ENCODE data around the gene FGD4.

FGD4 gene

GRCh38 chr12:32533971-32534590 is 134.7 kb downstream of the FGD4 start:
- peak overlapping the region; percentile 35 for H3K4me3 ChIP-seq (ENCODE audit: control insufficient read depth, low read depth, low read length)
- peak; percentile 79 for DNase-seq (ENCODE audit: low read depth)
- TF ChIP-seq, protein P1, sequence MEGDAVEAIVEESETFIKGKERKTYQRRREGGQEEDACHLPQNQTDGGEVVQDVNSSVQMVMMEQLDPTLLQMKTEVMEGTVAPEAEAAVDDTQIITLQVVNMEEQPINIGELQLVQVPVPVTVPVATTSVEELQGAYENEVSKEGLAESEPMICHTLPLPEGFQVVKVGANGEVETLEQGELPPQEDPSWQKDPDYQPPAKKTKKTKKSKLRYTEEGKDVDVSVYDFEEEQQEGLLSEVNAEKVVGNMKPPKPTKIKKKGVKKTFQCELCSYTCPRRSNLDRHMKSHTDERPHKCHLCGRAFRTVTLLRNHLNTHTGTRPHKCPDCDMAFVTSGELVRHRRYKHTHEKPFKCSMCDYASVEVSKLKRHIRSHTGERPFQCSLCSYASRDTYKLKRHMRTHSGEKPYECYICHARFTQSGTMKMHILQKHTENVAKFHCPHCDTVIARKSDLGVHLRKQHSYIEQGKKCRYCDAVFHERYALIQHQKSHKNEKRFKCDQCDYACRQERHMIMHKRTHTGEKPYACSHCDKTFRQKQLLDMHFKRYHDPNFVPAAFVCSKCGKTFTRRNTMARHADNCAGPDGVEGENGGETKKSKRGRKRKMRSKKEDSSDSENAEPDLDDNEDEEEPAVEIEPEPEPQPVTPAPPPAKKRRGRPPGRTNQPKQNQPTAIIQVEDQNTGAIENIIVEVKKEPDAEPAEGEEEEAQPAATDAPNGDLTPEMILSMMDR (IDR thresholded peaks at IDR 0.05; ENCODE audit: control insufficient read depth, insufficient read depth, low read depth, low read length, missing control alignments): no peak

- DNase-seq (ENCODE audit: low read depth): no peak
- TF ChIP-seq, protein P1 (IDR thresholded peaks at IDR 0.05; ENCODE audit: control insufficient read depth, insufficient read depth, low read depth, low read length, missing control alignments): no peak
- peak overlapping the region; percentile 35 for H3K4me3 ChIP-seq (ENCODE audit: control insufficient read depth, low read depth, low read length)
These were observed 135.3 kb downstream of the FGD4 start for GRCh38 chr12:32534698-32535097.

GRCh38 chr12:32535288-32535999 is 136.1 kb downstream of the FGD4 start:
- TF ChIP-seq, protein P1 (IDR thresholded peaks at IDR 0.05; ENCODE audit: control insufficient read depth, insufficient read depth, low read depth, low read length, missing control alignments): no peak
- no peak for DNase-seq (ENCODE audit: low read depth)
- H3K4me3 ChIP-seq (ENCODE audit: control insufficient read depth, low read depth, low read length): peak overlapping the region; percentile 35

DNA sequence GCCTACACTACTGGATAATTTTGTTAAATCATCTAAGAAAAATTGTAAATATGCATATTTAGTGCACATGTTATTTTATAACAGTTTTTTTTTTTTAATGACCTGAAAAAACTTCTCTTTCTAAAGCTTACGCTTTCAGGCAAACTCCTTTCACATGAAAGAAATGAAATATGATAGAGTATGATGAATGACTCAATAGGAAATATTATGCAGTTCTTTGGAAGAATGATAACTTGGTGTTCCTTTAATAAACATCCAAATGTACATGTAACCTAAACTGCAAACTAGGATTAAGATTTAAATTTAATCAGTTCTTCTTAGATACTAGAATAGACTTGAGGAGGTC is 136.6 kb downstream of the FGD4 start:
- H3K4me3 ChIP-seq (ENCODE audit: control insufficient read depth, low read depth, low read length): no peak overlapping the region
- TF ChIP-seq, protein P1 (IDR thresholded peaks at IDR 0.05; ENCODE audit: control insufficient read depth, insufficient read depth, low read depth, low read length, missing control alignments): no peak
- DNase-seq (ENCODE audit: low read depth): no peak

DNA sequence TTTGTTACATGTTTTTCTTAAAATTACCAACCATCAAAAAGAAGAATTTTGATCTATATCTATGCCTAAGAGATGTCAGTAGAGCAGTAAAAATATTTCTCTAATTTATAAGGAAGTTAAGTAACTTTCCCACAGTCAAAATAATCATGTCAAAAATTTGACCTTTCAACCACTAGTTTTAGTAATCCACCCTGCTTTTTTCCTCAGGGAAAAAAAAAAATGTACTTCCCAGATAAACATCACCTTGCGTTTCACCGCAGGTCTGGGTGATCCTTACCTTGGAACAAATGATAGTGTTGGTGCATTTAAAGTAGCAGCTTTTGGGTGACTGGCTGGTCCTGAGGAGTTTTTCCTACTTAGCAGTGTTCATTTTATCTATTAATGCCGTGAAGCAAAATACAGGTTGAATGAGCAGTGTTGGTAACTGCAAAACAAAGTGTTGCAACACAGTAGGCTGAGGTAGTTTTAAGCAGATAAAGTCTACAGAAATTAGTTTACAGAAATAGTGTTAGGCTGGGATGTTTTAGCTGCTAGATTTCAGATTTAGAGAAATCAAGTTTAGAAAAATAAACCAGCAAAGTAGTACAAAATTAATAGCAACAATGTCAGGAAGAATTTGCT is 142.5 kb downstream of the FGD4 start:
- DNase-seq (ENCODE audit: low read depth): no peak
- no peak overlapping the region for H3K4me3 ChIP-seq (ENCODE audit: control insufficient read depth, low read depth, low read length)
- TF ChIP-seq, protein P1 (IDR thresholded peaks at IDR 0.05; ENCODE audit: control insufficient read depth, insufficient read depth, low read depth, low read length, missing control alignments): no peak

- H3K4me3 ChIP-seq (ENCODE audit: control insufficient read depth, low read depth, low read length): no peak overlapping the region
- TF ChIP-seq, protein P1 (IDR thresholded peaks at IDR 0.05; ENCODE audit: control insufficient read depth, insufficient read depth, low read depth, low read length, missing control alignments): no peak
- no peak for DNase-seq (ENCODE audit: low read depth)
These were observed 143.3 kb downstream of the FGD4 start for GRCh38 chr12:32542428-32543229.

Data from AG09309 (cell line).